IMR-90 (cell line): ENCODE data around the gene NPHP4. TPM values are rescaled to one million over a fixed set of nuclear protein-coding genes. Genes with fewer than 3 reads are reported as not detected.

Experiments used
- ATAC-seq: fragments of 200-7000 bp; cut with Tn5 transposase; 2 replicates; pipeline ENCODE4 v1.9.1; 2020; ENCODE audit warnings: low read depth, mild to moderate bottlenecking, moderate library complexity
- BruUV-seq: library from RNA; stranded (reverse); fragments of 400-500 nt; replicated peaks from 2 replicates; lab custom pipeline; 2021; lab: Mats Ljungman, UMichigan
- CTCF ChIA-PET: fragments of 300-600 bp; formaldehyde crosslinking; extraction: SDS; loops from one replicate; lab custom pipeline; 2021; ENCODE audit warnings: antibody characterized with exemption; lab: Yijun Ruan, JAX
- POLR2A ChIA-PET: fragments of 300-600 bp; sonication (Branson Sonifier 250); formaldehyde crosslinking; loops from one replicate; lab custom pipeline; 2022; ENCODE audit warnings: antibody characterized with exemption; ENCODE audit not compliant: unreplicated experiment; lab: Charles Lee
- DNase-seq: peaks from one replicate; pipeline ENCODE4 v3.0.0; 2013
- H2AFZ ChIP-seq: replicated peaks from 2 replicates; pipeline ENCODE3; 2013; ENCODE audit warnings: low read length, mild to moderate bottlenecking; ENCODE audit not compliant: poor library complexity
- H2AK5ac ChIP-seq: 2 replicates; pipeline ENCODE4 v1.6.1; 2013; ENCODE audit warnings: low read depth, low read length, inconsistent platforms
- H2AK9ac ChIP-seq: replicated peaks from 2 replicates; pipeline ENCODE3; 2013; ENCODE audit warnings: mild to moderate bottlenecking, low read depth, low read length, moderate library complexity; ENCODE audit not compliant: poor library complexity
- H2BK120ac ChIP-seq: 2 replicates; pipeline ENCODE4 v1.6.1; 2013; ENCODE audit warnings: low read depth, low read length, inconsistent platforms
- H2BK15ac ChIP-seq: 3 replicates; pipeline ENCODE4 v1.6.1; 2013; ENCODE audit warnings: low read depth, low read length, inconsistent platforms
- H2BK20ac ChIP-seq: 2 replicates; pipeline ENCODE4 v1.6.1; 2013; ENCODE audit warnings: low read depth, mild to moderate bottlenecking, inconsistent platforms, low read length, moderate library complexity
- H2BK5ac ChIP-seq: 2 replicates; pipeline ENCODE4 v1.6.1; 2013; ENCODE audit warnings: mild to moderate bottlenecking, low read depth, low read length, inconsistent platforms; ENCODE audit not compliant: poor library complexity, severe bottlenecking
- H3K14ac ChIP-seq: replicated peaks from 2 replicates; pipeline ENCODE4 v1.6.1; 2013; ENCODE audit warnings: low read depth, low read length, inconsistent platforms
- H3K18ac ChIP-seq: 2 replicates; pipeline ENCODE4 v1.6.1; 2013; ENCODE audit warnings: low read depth, low read length, control low read depth
- H3K23ac ChIP-seq: 2 replicates; pipeline ENCODE4 v1.6.1; 2013; ENCODE audit warnings: low read depth, low read length, inconsistent platforms
- H3K27ac ChIP-seq: 2 replicates; pipeline ENCODE4 v1.5.1; 2013; ENCODE audit warnings: mild to moderate bottlenecking, control low read depth, low read length; ENCODE audit not compliant: insufficient read depth
- H3K27me3 ChIP-seq: 2 replicates; pipeline ENCODE4 v1.6.1; 2013; ENCODE audit warnings: low read length; ENCODE audit not compliant: control insufficient read depth, insufficient read depth
- H3K36me3 ChIP-seq: 2 replicates; pipeline ENCODE4 v1.6.1; 2013; ENCODE audit warnings: low read length, mixed read lengths; ENCODE audit not compliant: control insufficient read depth, insufficient read depth
- H3K4ac ChIP-seq: 2 replicates; pipeline ENCODE4 v1.6.1; 2013; ENCODE audit warnings: low read depth, low read length, inconsistent platforms
- H3K4me1 ChIP-seq: 2 replicates; pipeline ENCODE4 v1.6.1; 2013; ENCODE audit warnings: low read length, mixed read lengths; ENCODE audit not compliant: control insufficient read depth, insufficient read depth
- H3K4me2 ChIP-seq: 2 replicates; pipeline ENCODE4 v1.6.1; 2013; ENCODE audit warnings: low read depth, mild to moderate bottlenecking, control low read depth, low read length, moderate library complexity
- H3K4me3 ChIP-seq: 2 replicates; pipeline ENCODE4 v1.5.1; 2013; ENCODE audit warnings: low read depth, mild to moderate bottlenecking, control low read depth, low read length, moderate library complexity; ENCODE audit not compliant: insufficient read depth
- H3K56ac ChIP-seq: 2 replicates; pipeline ENCODE4 v1.6.1; 2013; ENCODE audit warnings: low read length, inconsistent platforms; ENCODE audit not compliant: insufficient read depth; ENCODE audit errors: extremely low read depth
- H3K79me1 ChIP-seq, 2 experiments: 2 replicates each; pipeline ENCODE4 v1.6.1; 2013; ENCODE audit warnings: low read length in 2 of 2, inconsistent platforms in 1 of 2, low read depth in 1 of 2
- H3K9ac ChIP-seq: 2 replicates; pipeline ENCODE4 v1.6.1; 2013; ENCODE audit warnings: low read depth, low read length, control low read depth
- H3K9me1 ChIP-seq: 2 replicates; pipeline ENCODE4 v1.6.1; 2013; ENCODE audit warnings: low read length, inconsistent platforms; ENCODE audit not compliant: insufficient read depth
- H3K9me3 ChIP-seq: 2 replicates; pipeline ENCODE4 v1.6.1; 2013; ENCODE audit warnings: low read length; ENCODE audit not compliant: control insufficient read depth, insufficient read depth
- H4K20me1 ChIP-seq: 2 replicates; pipeline ENCODE4 v1.6.1; 2013; ENCODE audit warnings: low read length, inconsistent platforms; ENCODE audit not compliant: insufficient read depth
- H4K5ac ChIP-seq: 2 replicates; pipeline ENCODE4 v1.6.1; 2013; ENCODE audit warnings: mild to moderate bottlenecking, low read depth, low read length, control low read depth
- H4K8ac ChIP-seq, 2 experiments: 2 replicates each; pipeline ENCODE4 v1.6.1; 2013; ENCODE audit warnings: low read depth in 2 of 2, low read length in 2 of 2, control low read depth in 1 of 2, inconsistent platforms in 1 of 2
- H4K91ac ChIP-seq: 2 replicates; pipeline ENCODE4 v1.6.1; 2013; ENCODE audit warnings: low read depth, low read length, inconsistent platforms; ENCODE audit not compliant: insufficient read depth
- BHLHE40 ChIP-seq: fragments of 150-350 bp; IDR thresholded peaks from 2 replicates; pipeline ENCODE4 v1.6.1; 2016; ENCODE audit warnings: mild to moderate bottlenecking, low read depth, low read length
- CEBPB ChIP-seq: IDR thresholded peaks from 2 replicates; pipeline ENCODE4 v1.6.1; 2012; ENCODE audit warnings: low read depth, low read length, improper control_type of control experiment
- CHD1 ChIP-seq: IDR thresholded peaks from 2 replicates; pipeline ENCODE4 v1.6.1; 2012; ENCODE audit warnings: low read depth, low read length, improper control_type of control experiment
- FOS ChIP-seq: fragments of 150-350 bp; IDR thresholded peaks from 2 replicates; pipeline ENCODE4 v1.6.1; 2016; ENCODE audit warnings: low read depth, low read length
- MAFK ChIP-seq: IDR thresholded peaks from 2 replicates; pipeline ENCODE4 v1.6.1; 2012; ENCODE audit warnings: low read depth, low read length, improper control_type of control experiment
- MXI1 ChIP-seq: IDR thresholded peaks from 2 replicates; pipeline ENCODE4 v1.6.1; 2012; ENCODE audit warnings: low read depth, mild to moderate bottlenecking, low read length, moderate library complexity, borderline replicate concordance
- NFE2L2 ChIP-seq: fragments of 150-350 bp; IDR thresholded peaks from 2 replicates; pipeline ENCODE4 v1.6.1; 2016; ENCODE audit warnings: low read depth, mild to moderate bottlenecking, low read length
- POLR2A ChIP-seq: IDR thresholded peaks from 2 replicates; pipeline ENCODE4 v1.6.1; 2012; ENCODE audit warnings: mild to moderate bottlenecking, low read depth, low read length
- RAD21 ChIP-seq: IDR thresholded peaks from 2 replicates; pipeline ENCODE4 v1.6.1; 2012; ENCODE audit warnings: low read length, improper control_type of control experiment
- RCOR1 ChIP-seq: IDR thresholded peaks from 2 replicates; pipeline ENCODE4 v1.6.1; 2012; ENCODE audit warnings: mild to moderate bottlenecking, low read length, improper control_type of control experiment; ENCODE audit not compliant: insufficient replicate concordance
- RFX5 ChIP-seq: IDR thresholded peaks from 2 replicates; pipeline ENCODE4 v1.8.0; 2012; ENCODE audit warnings: low read depth, mild to moderate bottlenecking, low read length, moderate library complexity
- SMC3 ChIP-seq: fragments of 150-350 bp; IDR thresholded peaks from 2 replicates; pipeline ENCODE4 v1.6.1; 2016; ENCODE audit warnings: low read depth, mild to moderate bottlenecking, antibody characterized with exemption, low read length, moderate library complexity
- WGBS, 2 experiments: methylation state at CpG; one replicate each; pipeline versions ENCODE4 v1.1.5 to v1.1.7; 2013; ENCODE audit warnings: missing lambda C conversion rate in 2 of 2; ENCODE audit not compliant: insufficient read length in 1 of 2; ENCODE audit errors: extremely low coverage in 2 of 2; 5-methylcytosine and 5-hydroxymethylcytosine counted together
- dilution Hi-C: fragments of 300-500 bp; cut with HindIII; formaldehyde crosslinking; loops from one replicate; pipeline ENCODE4 v1.14.3; 2018; ENCODE audit warnings: low sequenced_read_pairs; ENCODE audit not compliant: unreplicated experiment
- in situ Hi-C: fragments of 300-500 bp; cut with MboI; formaldehyde crosslinking; loops from 3 replicates; pipeline ENCODE4 v1.14.3; 2019; ENCODE audit warnings: low sequenced_read_pairs, inconsistent platforms, mixed read lengths
- intact Hi-C: fragments of 100-400 bp; cut with micrococcal nuclease; formaldehyde crosslinking; loops from 2 replicates; pipeline ENCODE4 v1.10.0; 2022
- polyA plus RNA-seq, 3 experiments: library from polyadenylated mRNA; depleted of rRNA; stranded (reverse); fragments of >200 nt; gene quantifications; 2 replicates each; pipeline ENCODE4 v1.2.3, GENCODE V29; 2012; ENCODE audit warnings: low replicate concordance in 1 of 3
- total RNA-seq: library from RNA; depleted of rRNA; stranded (reverse); fragments of >200 nt; gene quantifications from 2 replicates; pipeline ENCODE4 v1.2.3, GENCODE V29; 2012
- TF ChIP-seq, protein P1 (sequence below): conservative IDR thresholded peaks from 2 replicates; pipeline ENCODE4 v1.5.1; 2012; ENCODE audit warnings: mild to moderate bottlenecking, low read depth, low read length, improper control_type of control experiment
- TF ChIP-seq, protein P2 (sequence below): fragments of 150-350 bp; IDR thresholded peaks from 2 replicates; pipeline ENCODE4 v1.6.1; 2016; ENCODE audit warnings: low read depth, mild to moderate bottlenecking, low read length, moderate library complexity, borderline replicate concordance

NPHP4 gene
- total and polyA plus RNA-seq, 2 of the 4 experiments (the other 2 are of a cell fraction): 2.0 to 5.5 TPM

DNA sequence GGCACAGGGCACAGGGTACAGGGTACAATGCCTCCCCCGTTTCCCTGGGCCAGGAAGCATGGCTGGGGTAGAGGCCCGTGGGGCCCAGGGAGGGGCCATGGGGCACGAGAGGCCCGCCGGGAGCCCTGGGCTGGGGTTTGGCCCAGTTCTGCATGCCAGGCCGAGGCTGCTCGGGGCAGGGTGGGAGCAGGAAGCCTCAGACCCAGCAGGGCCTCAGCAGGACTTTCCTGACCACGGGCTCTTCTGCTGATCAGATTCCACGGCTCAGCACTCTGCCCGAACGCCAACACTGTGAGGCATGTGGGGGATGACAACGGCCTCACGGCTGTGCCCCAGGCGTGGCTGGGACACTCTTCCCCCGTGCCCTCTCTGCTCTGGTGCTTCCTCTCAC, 104.3 kb downstream of the NPHP4 start:
- Histone ChIP-seq H2AK9ac (no peak overlapping the region), H3K36me3 (peaks cover 4% of the 10 kb centered on the region; the same call in 1 of the 2 replicates), H2AK5ac (no peak overlapping the region), H4K5ac (no peak overlapping the region), H4K91ac (no peak overlapping the region), H4K8ac (no peak overlapping the region), H4K20me1 (no peaks in the 10 kb centered on the region), H3K27ac (no peak overlapping the region), H3K18ac (no peak overlapping the region), H3K23ac (no peak overlapping the region), H3K4me3 (no peak overlapping the region), H3K4me1 (no peaks in the 10 kb centered on the region; the same call in 1 of the 2 replicates), H2BK5ac (no peak overlapping the region), H2BK20ac (no peak overlapping the region), H3K27me3 (no peaks in the 10 kb centered on the region), H3K14ac (no peak overlapping the region), H3K56ac (no peak overlapping the region), H2AFZ (no peak overlapping the region), H2BK120ac (no peak overlapping the region), H3K9me1 (0 out of 2 replicates have a peak, but pooled peaks cover 3% of the 10 kb centered on the region), H3K9me3 (no peaks in the 10 kb centered on the region), H3K79me1 (no peaks in the 10 kb centered on the region), H3K9ac (no peak overlapping the region), H3K4ac (no peak overlapping the region), H3K4me2 (no peak overlapping the region), H2BK15ac (no peak overlapping the region)
- intact Hi-C loops: no loop called here
- 100% methylated on average over 1 of the region's 15 CpGs; no CpG with 5 or more reads in 1 of the 2 experiments for WGBS, 2 experiments
- in situ Hi-C loops: no loop called here
- ChIA-PET CTCF (no interaction called here), POLR2A (no interaction called here)
- TF ChIP-seq CHD1 (no peak), RFX5 (no peak), FOS (no peak), SMC3 (no peak), POLR2A (no peak), RCOR1 (no peak), RAD21 (no peak), BHLHE40 (no peak), NFE2L2 (no peak), MXI1 (no peak), CEBPB (no peak), MAFK (no peak)
- TF ChIP-seq, protein P1, sequence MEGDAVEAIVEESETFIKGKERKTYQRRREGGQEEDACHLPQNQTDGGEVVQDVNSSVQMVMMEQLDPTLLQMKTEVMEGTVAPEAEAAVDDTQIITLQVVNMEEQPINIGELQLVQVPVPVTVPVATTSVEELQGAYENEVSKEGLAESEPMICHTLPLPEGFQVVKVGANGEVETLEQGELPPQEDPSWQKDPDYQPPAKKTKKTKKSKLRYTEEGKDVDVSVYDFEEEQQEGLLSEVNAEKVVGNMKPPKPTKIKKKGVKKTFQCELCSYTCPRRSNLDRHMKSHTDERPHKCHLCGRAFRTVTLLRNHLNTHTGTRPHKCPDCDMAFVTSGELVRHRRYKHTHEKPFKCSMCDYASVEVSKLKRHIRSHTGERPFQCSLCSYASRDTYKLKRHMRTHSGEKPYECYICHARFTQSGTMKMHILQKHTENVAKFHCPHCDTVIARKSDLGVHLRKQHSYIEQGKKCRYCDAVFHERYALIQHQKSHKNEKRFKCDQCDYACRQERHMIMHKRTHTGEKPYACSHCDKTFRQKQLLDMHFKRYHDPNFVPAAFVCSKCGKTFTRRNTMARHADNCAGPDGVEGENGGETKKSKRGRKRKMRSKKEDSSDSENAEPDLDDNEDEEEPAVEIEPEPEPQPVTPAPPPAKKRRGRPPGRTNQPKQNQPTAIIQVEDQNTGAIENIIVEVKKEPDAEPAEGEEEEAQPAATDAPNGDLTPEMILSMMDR: no peak
- TF ChIP-seq, protein P2, sequence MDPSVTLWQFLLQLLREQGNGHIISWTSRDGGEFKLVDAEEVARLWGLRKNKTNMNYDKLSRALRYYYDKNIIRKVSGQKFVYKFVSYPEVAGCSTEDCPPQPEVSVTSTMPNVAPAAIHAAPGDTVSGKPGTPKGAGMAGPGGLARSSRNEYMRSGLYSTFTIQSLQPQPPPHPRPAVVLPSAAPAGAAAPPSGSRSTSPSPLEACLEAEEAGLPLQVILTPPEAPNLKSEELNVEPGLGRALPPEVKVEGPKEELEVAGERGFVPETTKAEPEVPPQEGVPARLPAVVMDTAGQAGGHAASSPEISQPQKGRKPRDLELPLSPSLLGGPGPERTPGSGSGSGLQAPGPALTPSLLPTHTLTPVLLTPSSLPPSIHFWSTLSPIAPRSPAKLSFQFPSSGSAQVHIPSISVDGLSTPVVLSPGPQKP: no peak
- no TSS peak for BruUV-seq
- ATAC-seq (no peak), DNase-seq (no peak)
- dilution Hi-C loops: no loop called here
